Measurements from ENCODE around the gene TGM4. TPM values are rescaled to one million over a fixed set of nuclear protein-coding genes. Genes with fewer than 3 reads are reported as not detected.

Gene TGM4
- total RNA-seq, 4 donors from 2014 or later = not detected

DNA sequence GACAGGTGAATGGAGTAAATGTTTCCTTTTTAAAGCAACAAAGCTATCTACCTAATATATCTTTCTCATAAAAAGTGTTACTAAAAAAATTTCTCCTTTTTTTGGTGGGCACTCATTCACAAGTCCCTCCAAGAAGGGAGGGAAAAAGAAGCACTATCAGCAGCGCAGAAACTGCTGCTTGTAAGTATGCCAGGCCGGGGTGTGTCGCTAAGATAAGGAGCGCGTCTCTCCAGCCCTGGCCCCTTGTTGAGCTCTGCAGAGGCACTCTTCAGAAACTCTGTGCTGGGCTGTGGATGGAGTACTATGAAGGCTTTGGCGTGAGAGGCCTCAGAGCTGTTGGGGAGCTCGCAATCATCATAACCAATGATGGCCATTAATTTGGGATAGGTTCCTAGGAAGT is 52.5 kb downstream of the TGM4 start:
- TF ChIP-seq EP300 (IDR thresholded peaks at IDR 0.05) = no peak
- TF ChIP-seq POLR2A (IDR thresholded peaks at IDR 0.05; ENCODE audit: low read depth) = no peak
- TF ChIP-seq POLR2AphosphoS5 (IDR thresholded peaks at IDR 0.05) = no peak
- TF ChIP-seq, protein P1, sequence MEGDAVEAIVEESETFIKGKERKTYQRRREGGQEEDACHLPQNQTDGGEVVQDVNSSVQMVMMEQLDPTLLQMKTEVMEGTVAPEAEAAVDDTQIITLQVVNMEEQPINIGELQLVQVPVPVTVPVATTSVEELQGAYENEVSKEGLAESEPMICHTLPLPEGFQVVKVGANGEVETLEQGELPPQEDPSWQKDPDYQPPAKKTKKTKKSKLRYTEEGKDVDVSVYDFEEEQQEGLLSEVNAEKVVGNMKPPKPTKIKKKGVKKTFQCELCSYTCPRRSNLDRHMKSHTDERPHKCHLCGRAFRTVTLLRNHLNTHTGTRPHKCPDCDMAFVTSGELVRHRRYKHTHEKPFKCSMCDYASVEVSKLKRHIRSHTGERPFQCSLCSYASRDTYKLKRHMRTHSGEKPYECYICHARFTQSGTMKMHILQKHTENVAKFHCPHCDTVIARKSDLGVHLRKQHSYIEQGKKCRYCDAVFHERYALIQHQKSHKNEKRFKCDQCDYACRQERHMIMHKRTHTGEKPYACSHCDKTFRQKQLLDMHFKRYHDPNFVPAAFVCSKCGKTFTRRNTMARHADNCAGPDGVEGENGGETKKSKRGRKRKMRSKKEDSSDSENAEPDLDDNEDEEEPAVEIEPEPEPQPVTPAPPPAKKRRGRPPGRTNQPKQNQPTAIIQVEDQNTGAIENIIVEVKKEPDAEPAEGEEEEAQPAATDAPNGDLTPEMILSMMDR (IDR thresholded peaks at IDR 0.05) = no peak
- Histone ChIP-seq H3K4me3 (no peak overlapping the region), H3K27me3 (no peaks in the 10 kb centered on the region), H3K9me3 (no peaks in the 10 kb centered on the region), H3K36me3 (peaks cover 11 to 84% (median 69%) of the 10 kb centered on the region in 4 donors), H3K4me1 (peaks cover 0 to 13% (median 4%) of the 10 kb centered on the region in 4 donors), H3K27ac (replicated peaks in 1 of 4) (no peak overlapping the region)
- DNase-seq (ENCODE audit: extremely low spot score) = no peak
- intact Hi-C loops (cut with DNase I) = no loop called here
- WGBS = 96% methylated on average over 7 of the region's 7 CpGs

DNA sequence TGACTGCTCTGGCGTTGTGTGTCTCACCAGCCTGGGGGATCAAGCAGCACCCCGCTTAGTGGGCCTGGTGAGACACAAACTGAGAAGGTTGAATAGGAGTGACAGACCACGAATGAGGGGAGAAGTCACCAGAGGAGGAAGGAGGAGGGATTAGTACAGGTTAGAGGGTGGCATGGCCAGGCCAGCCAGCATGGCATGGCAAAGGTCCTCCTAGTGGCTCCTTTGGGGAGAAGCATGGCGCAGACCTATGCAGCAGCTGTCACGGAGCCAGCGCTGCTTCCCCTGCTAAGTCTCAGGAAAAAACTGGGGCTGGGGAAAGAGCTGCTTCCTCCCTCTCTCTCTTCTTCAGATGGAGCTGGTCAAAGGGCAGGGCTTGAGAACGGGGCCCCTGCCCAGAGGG is 53.0 kb downstream of the TGM4 start:
- Histone ChIP-seq H3K4me3 (no peak overlapping the region), H3K4me1 (peaks cover 0 to 13% (median 4%) of the 10 kb centered on the region in 4 donors), H3K27me3 (no peaks in the 10 kb centered on the region), H3K9me3 (no peaks in the 10 kb centered on the region), H3K27ac (replicated peaks in 1 of 4) (no peak overlapping the region), H3K36me3 (peaks cover 12 to 84% (median 69%) of the 10 kb centered on the region in 4 donors)
- no peak for DNase-seq (ENCODE audit: extremely low spot score)
- intact Hi-C loops (cut with DNase I) = no loop called here
- WGBS = 93% methylated on average over 6 of the region's 7 CpGs
- TF ChIP-seq POLR2AphosphoS5 (IDR thresholded peaks at IDR 0.05) = no peak
- no peak for TF ChIP-seq EP300 (IDR thresholded peaks at IDR 0.05)
- TF ChIP-seq, protein P1 (IDR thresholded peaks at IDR 0.05) = no peak
- no peak for TF ChIP-seq POLR2A (IDR thresholded peaks at IDR 0.05; ENCODE audit: low read depth)

DNA sequence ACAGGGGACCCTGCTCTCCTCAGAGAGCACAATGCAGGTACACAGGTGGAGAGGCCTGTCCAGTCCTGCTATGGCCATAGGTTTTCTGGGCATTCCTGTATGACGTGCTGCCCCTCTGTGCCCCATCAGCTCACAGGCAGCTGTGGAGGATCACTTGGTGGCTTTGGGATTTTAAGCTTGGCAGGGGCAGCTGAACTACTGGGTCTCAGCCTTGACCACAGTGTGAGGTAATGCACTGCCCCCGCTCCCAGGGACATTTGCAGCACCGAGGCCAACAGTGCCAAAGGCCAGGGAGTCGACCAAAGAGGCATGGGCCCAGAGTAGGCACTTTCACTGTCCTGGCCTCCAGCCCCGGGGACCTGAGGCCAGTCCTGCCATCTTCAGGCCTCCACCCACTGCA is 55.4 kb downstream of the TGM4 start:
- Histone ChIP-seq H3K9me3 (no peaks in the 10 kb centered on the region), H3K4me1 (peaks cover 0 to 3% (median under 1%) of the 10 kb centered on the region in 4 donors), H3K27me3 (no peaks in the 10 kb centered on the region), H3K36me3 (peaks cover 20 to 88% (median 83%) of the 10 kb centered on the region in 4 donors), H3K4me3 (no peak overlapping the region), H3K27ac (replicated peaks in 1 of 4) (no peak overlapping the region)
- TF ChIP-seq EP300 (IDR thresholded peaks at IDR 0.05) = no peak
- TF ChIP-seq POLR2AphosphoS5 (IDR thresholded peaks at IDR 0.05) = no peak
- no peak for TF ChIP-seq POLR2A (IDR thresholded peaks at IDR 0.05; ENCODE audit: low read depth)
- TF ChIP-seq, protein P1 (IDR thresholded peaks at IDR 0.05) = no peak
- DNase-seq (ENCODE audit: extremely low spot score) = no peak
- intact Hi-C loops (cut with DNase I) = no loop called here
- WGBS = 83% methylated on average over 1 of the region's 5 CpGs

DNA sequence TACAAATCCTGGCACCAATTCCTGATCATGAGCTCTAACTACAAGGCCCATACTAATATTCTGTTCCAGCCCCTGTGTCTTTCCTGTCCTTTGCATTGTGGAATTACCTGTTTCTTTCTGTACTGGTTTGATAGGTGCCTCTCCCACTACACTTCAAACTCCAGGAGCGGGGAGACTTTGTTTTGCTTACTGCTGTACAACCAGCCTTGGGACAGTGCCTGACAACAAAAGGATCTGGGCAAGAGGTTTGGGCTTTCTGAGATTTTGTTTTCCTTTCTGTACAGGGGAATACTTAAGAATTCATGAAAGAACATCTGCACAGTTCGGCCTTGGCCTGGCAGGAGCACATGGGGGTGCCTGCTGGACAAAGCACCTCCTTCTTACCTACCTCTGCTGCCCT is 56.5 kb downstream of the TGM4 start:
- intact Hi-C loops (cut with DNase I) = no loop called here
- no peak for DNase-seq (ENCODE audit: extremely low spot score)

More for the DNA sequence above, 56.5 kb downstream of the TGM4 start:
- Histone ChIP-seq H3K4me1 (no peaks in the 10 kb centered on the region), H3K27me3 (no peaks in the 10 kb centered on the region), H3K9me3 (no peaks in the 10 kb centered on the region), H3K27ac (replicated peaks in 1 of 4) (no peak overlapping the region), H3K36me3 (peaks cover 20 to 84% (median 80%) of the 10 kb centered on the region in 4 donors), H3K4me3 (no peak overlapping the region)
- TF ChIP-seq, protein P1 (IDR thresholded peaks at IDR 0.05) = no peak
- no peak for TF ChIP-seq POLR2AphosphoS5 (IDR thresholded peaks at IDR 0.05)
- TF ChIP-seq EP300 (IDR thresholded peaks at IDR 0.05) = no peak
- TF ChIP-seq POLR2A (IDR thresholded peaks at IDR 0.05; ENCODE audit: low read depth) = no peak
- 91% methylated on average over 2 of the region's 2 CpGs for WGBS

Measured in esophagus muscularis mucosa (tissue), 4 donors.